CD4-positive, CD25-positive, alpha-beta regulatory T cell (primary cell): ENCODE results near the gene LIMCH1. TPM values are rescaled to one million over a fixed set of nuclear protein-coding genes. Genes with fewer than 3 reads are reported as not detected.

Source experiments
- ATAC-seq, 2 donors: fragments of 150-1000 bp; cut with Tn5 transposase; one replicate each; pipeline ENCODE4 v1.10.0; 2021; ENCODE audit warnings: low read depth in 2 of 2, moderate number of reproducible peaks in 2 of 2, moderate library complexity in 1 of 2
- DNase-seq, 3 donors: peaks; one replicate each; pipeline versions ENCODE4 v3.0.0 to v3.0.0-alpha.2; 2012 to 2022; ENCODE audit warnings: mixed read lengths in 1 of 3
- H3K27ac ChIP-seq: one replicate; pipeline ENCODE4 v1.7.0; 2013; ENCODE audit warnings: mild to moderate bottlenecking, low read length; ENCODE audit not compliant: insufficient read depth, poor library complexity, severe bottlenecking
- H3K27me3 ChIP-seq: one replicate; pipeline ENCODE4 v1.7.0; 2013; ENCODE audit warnings: low read length; ENCODE audit not compliant: control insufficient read depth, insufficient read depth
- H3K36me3 ChIP-seq: one replicate; pipeline ENCODE4 v1.7.0; 2013; ENCODE audit warnings: mild to moderate bottlenecking, low read length, moderate library complexity; ENCODE audit not compliant: control insufficient read depth, insufficient read depth
- H3K4me1 ChIP-seq: 2 replicates; pipeline ENCODE4 v1.7.0; 2013; ENCODE audit warnings: mild to moderate bottlenecking, low read length; ENCODE audit not compliant: insufficient read depth, control insufficient read depth, poor library complexity, severe bottlenecking
- H3K4me3 ChIP-seq: one replicate; pipeline ENCODE4 v1.7.0; 2013; ENCODE audit warnings: low read depth, mild to moderate bottlenecking, low read length, moderate library complexity
- H3K9me3 ChIP-seq, 2 experiments: 1 replicate in 1 of 2; 2 replicates in 1 of 2; pipeline ENCODE4 v1.7.0; 2013; ENCODE audit warnings: low read length in 2 of 2, mild to moderate bottlenecking in 1 of 2, moderate library complexity in 1 of 2; ENCODE audit not compliant: control insufficient read depth in 2 of 2
- H3K27ac Mint-ChIP-seq, 3 donors: one replicate each; pipeline ENCODE4 v1.8.0; 2020 to 2022; ENCODE audit warnings: mild to moderate bottlenecking in 3 of 3, mixed read lengths in 3 of 3, moderate library complexity in 2 of 3
- H3K27me3 Mint-ChIP-seq: one replicate; pipeline ENCODE4 v1.8.0; 2022; ENCODE audit warnings: mild to moderate bottlenecking, mixed read lengths
- H3K36me3 Mint-ChIP-seq: one replicate; pipeline ENCODE4 v1.8.0; 2020; ENCODE audit warnings: mixed read lengths
- H3K4me1 Mint-ChIP-seq, 4 donors: one replicate each; pipeline ENCODE4 v1.8.0; 2020 to 2022; ENCODE audit warnings: mixed read lengths in 4 of 4, mild to moderate bottlenecking in 1 of 4
- H3K4me3 Mint-ChIP-seq, 4 donors: one replicate each; pipeline ENCODE4 v1.8.0; 2020 to 2022; ENCODE audit warnings: mild to moderate bottlenecking in 4 of 4, mixed read lengths in 4 of 4, moderate library complexity in 3 of 4
- H3K9me3 Mint-ChIP-seq, 7 donors: one replicate each; pipeline ENCODE4 v1.8.0; 2020 to 2022; ENCODE audit warnings: mixed read lengths in 7 of 7, mild to moderate bottlenecking in 3 of 7, moderate library complexity in 2 of 7
- polyA plus RNA-seq, 4 donors: library from polyadenylated mRNA; unstranded; fragments of 300-500 nt; fragmentation: Illumina TruSeq; gene quantifications; one replicate each; pipeline ENCODE4 v1.2.3, GENCODE V29; 2021
- total RNA-seq: library from RNA; stranded (reverse); gene quantifications from one replicate; pipeline ENCODE4 v1.2.3, GENCODE V29; 2022

The LIMCH1 gene
- total and polyA plus RNA-seq, 5 donors from 2014 or later: 0.07 TPM; not detected in 4

DNA sequence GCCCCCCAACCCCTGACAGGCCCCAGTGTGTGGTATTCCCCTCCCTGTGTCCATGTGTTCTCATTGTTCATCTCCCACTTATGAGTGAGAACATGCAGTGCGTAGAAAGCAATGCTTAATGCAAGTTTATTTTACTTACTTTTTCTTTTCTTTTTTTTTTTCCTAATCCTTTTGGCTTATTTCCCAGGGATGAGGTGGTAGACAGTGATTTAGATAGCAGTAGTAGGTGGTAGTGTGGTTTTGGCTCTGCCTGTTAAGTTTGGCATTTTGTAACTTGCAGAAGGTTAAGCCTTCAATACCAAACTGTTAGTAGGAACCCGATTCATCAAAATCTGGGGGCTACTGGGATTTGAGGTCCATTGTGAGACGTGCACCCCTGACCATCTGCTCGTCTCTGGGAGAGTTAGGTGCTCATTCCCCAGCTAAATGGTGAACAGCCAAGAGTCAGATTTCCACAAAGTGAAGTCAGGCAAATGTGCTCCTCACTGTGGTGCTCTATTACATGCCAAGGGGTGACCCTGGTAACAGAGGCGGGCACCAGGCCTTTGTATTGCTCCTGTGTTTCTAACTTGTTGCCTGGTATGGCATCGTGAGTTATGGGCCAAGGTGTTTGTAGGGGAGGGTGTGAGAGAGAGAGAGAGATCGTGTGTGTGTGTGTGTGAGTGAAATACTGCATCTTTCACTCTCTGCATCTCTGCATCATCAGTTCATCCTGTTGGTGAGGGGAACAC, 140.3 kb downstream of the LIMCH1 start:
- H3K9me3 ChIP-seq: no peaks in the 10 kb centered on the region
- Mint-ChIP-seq H3K36me3 (no peaks in the 10 kb centered on the region), H3K27ac (no peak overlapping the region), H3K9me3 (peaks cover 0 to 4% (median 0%) of the 10 kb centered on the region in 7 donors), H3K4me3 (no peak overlapping the region), H3K27me3 (peaks cover 5% of the 10 kb centered on the region), H3K4me1 (no peaks in the 10 kb centered on the region)
- H3K4me3 ChIP-seq: no peak overlapping the region
- H3K36me3 ChIP-seq: no peaks in the 10 kb centered on the region
- H3K4me1 ChIP-seq: no peaks in the 10 kb centered on the region
- H3K27me3 ChIP-seq: no peaks in the 10 kb centered on the region
- H3K27ac ChIP-seq: no peak overlapping the region
- DNase-seq: no peak
- no peak for ATAC-seq

DNA sequence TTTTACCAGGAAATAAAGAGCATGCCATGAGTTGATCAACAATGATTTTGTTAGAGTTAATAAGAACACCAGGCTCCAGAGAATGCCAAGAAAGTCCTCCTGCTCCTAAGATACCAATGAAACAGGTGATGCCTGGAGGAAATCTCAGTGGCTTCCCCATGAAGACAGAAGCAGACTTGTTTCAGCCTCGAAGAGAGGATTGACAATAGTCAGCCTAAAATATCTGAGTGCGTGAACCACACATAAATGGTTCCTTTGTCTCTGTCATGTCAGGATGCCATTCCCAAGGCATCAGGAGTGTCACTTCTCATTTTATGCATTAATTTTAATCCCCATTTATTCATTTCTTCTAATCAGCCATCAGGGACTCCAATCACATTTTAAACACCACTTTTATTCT, 141.0 kb downstream of the LIMCH1 start:
- H3K4me1 Mint-ChIP-seq: no peaks in the 10 kb centered on the region

DNA sequence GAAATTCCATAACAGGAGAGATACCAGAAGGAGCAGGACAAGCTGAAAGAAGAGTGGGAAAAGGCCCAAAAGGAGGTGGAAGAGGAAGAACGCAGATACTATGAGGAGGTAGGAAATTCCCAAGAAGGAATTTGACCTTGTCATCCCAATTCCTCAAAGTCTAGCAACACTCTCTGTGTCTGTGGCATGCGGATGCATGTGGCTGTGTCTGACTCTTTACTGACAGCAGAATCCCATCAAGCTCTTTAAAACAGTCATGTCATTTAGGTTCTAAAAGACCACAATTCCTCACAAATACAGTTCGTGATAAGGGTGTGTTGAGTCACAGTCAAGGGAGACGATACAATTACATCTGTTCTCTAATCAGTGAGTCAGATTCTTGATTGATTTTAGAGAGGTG, 142.0 kb downstream of the LIMCH1 start:
- DNase-seq: no peak
- no peak overlapping the region for H3K4me3 Mint-ChIP-seq
- Histone ChIP-seq H3K9me3 (no peaks in the 10 kb centered on the region), H3K4me1 (no peaks in the 10 kb centered on the region), H3K36me3 (no peaks in the 10 kb centered on the region), H3K4me3 (no peak overlapping the region), H3K27ac (no peak overlapping the region), H3K27me3 (no peaks in the 10 kb centered on the region)
- no peak for ATAC-seq
- H3K27me3 Mint-ChIP-seq: peaks cover 5% of the 10 kb centered on the region
- H3K36me3 Mint-ChIP-seq: no peaks in the 10 kb centered on the region
- no peak overlapping the region for H3K27ac Mint-ChIP-seq
- no peaks in the 10 kb centered on the region for H3K4me1 Mint-ChIP-seq
- H3K9me3 Mint-ChIP-seq: peaks cover 0 to 2% (median 0%) of the 10 kb centered on the region in 7 donors

More for the DNA sequence above, 141.0 kb downstream of the LIMCH1 start:
- DNase-seq (no peak), ATAC-seq (no peak)
- H3K36me3 ChIP-seq: no peaks in the 10 kb centered on the region
- Mint-ChIP-seq H3K36me3 (no peaks in the 10 kb centered on the region), H3K27me3 (peaks cover 5% of the 10 kb centered on the region), H3K27ac (no peak overlapping the region), H3K9me3 (peaks cover 0 to 2% (median 0%) of the 10 kb centered on the region in 7 donors), H3K4me3 (no peak overlapping the region)
- no peaks in the 10 kb centered on the region for H3K27me3 ChIP-seq
- H3K9me3 ChIP-seq: no peaks in the 10 kb centered on the region
- no peak overlapping the region for H3K4me3 ChIP-seq
- no peaks in the 10 kb centered on the region for H3K4me1 ChIP-seq
- H3K27ac ChIP-seq: no peak overlapping the region

DNA sequence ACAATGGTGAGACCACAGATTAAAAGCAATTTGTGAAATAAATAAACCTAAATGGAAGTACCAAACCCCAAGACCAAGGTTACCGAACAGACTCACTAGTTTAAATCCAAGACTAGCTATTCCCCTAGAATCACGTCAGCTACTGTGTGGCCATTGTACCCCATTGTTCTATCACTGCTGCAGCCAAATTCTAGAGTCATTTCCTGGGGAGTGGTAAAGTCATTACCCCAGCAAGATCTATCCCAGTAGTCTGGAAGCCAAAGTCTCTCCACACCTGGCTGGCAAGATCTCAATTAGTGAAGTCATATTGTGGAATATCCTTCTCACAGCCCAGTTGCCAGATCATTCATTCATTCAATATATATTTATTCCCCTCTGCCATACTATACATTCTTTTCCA, 143.1 kb downstream of the LIMCH1 start:
- Histone ChIP-seq H3K36me3 (no peaks in the 10 kb centered on the region), H3K4me1 (no peaks in the 10 kb centered on the region), H3K27ac (no peak overlapping the region), H3K9me3 (no peaks in the 10 kb centered on the region), H3K4me3 (no peak overlapping the region), H3K27me3 (no peaks in the 10 kb centered on the region)
- Mint-ChIP-seq H3K27me3 (no peaks in the 10 kb centered on the region), H3K4me3 (no peak overlapping the region), H3K9me3 (peaks cover 0 to 2% (median 0%) of the 10 kb centered on the region in 7 donors), H3K27ac (no peak overlapping the region), H3K36me3 (no peaks in the 10 kb centered on the region), H3K4me1 (no peaks in the 10 kb centered on the region)
- no peak for DNase-seq
- no peak for ATAC-seq

DNA sequence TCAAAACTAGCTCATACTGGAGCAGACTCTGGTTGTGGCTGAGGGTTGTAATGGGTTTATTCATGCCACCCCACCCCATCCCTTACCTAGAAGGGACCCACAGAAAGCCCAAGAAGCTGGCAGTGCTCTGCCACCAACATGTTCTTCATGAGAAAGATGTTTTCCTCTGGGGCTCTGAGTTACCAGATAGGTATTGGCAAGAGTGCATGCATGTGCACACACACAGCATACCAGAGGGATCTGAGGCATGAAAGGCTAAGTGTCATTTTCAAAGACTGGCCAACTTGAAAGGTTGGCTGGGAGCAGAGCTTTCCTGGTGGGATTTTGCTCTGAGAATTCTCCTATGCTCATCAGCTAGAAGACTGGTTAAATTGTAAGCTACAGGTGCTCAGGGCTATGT, 145.4 kb downstream of the LIMCH1 start:
- Mint-ChIP-seq H3K27me3 (no peaks in the 10 kb centered on the region), H3K4me3 (no peak overlapping the region), H3K9me3 (peaks cover 0 to 2% (median 0%) of the 10 kb centered on the region in 7 donors), H3K27ac (no peak overlapping the region), H3K4me1 (no peaks in the 10 kb centered on the region), H3K36me3 (no peaks in the 10 kb centered on the region)
- Histone ChIP-seq H3K27ac (no peak overlapping the region), H3K36me3 (no peaks in the 10 kb centered on the region), H3K4me1 (no peaks in the 10 kb centered on the region), H3K9me3 (no peaks in the 10 kb centered on the region), H3K4me3 (no peak overlapping the region), H3K27me3 (no peaks in the 10 kb centered on the region)
- ATAC-seq (no peak), DNase-seq (no peak)

DNA sequence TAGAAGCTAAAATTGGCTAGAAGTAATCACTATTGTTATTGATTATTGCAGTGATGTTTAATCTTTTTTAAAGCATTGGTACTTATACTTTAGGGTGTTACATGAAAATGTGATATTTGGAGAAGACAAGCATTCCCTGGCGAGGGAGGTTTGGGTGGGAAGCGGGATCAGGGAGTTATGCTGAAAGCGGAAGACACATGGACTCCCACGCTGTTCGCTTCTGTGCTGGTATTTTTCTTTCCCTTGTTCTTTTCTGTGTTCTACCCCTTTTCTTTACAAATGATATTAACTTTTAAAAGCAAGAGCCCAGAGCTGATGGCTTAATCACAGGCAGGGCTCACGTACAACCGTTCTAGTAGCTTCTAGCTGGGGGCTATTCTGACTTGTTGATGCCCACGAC, 148.9 kb downstream of the LIMCH1 start:
- no peak for DNase-seq
- Mint-ChIP-seq H3K27ac (no peak overlapping the region), H3K4me1 (no peaks in the 10 kb centered on the region), H3K4me3 (no peak overlapping the region), H3K27me3 (no peaks in the 10 kb centered on the region), H3K36me3 (no peaks in the 10 kb centered on the region), H3K9me3 (no peaks in the 10 kb centered on the region)
- H3K27me3 ChIP-seq: no peaks in the 10 kb centered on the region
- no peak overlapping the region for H3K4me3 ChIP-seq
- ATAC-seq: no peak
- H3K36me3 ChIP-seq: no peaks in the 10 kb centered on the region
- no peak overlapping the region for H3K27ac ChIP-seq
- no peaks in the 10 kb centered on the region for H3K9me3 ChIP-seq
- no peaks in the 10 kb centered on the region for H3K4me1 ChIP-seq

DNA sequence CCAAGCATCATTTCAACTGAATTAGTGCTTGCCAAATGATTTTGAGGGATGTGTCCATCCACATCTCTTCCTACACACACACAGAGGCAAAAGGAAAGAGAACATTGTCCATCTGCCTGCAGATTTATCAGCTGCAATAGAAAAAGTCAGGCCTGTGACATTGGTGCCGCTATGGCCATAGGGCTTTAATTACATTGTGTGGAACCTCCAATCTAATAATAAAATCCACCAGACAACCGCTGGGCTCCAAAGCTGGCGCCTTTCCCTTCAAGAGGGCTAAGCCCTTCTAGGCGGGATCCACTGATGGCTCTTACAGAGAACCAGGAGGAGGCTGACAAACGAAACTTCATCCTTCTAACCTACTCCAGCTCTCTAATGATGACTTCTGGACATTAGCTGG, 150.0 kb downstream of the LIMCH1 start:
- ATAC-seq (no peak), DNase-seq (no peak)
- H3K27ac Mint-ChIP-seq: no peak overlapping the region
- H3K9me3 Mint-ChIP-seq: no peaks in the 10 kb centered on the region
- Histone ChIP-seq H3K27me3 (no peaks in the 10 kb centered on the region), H3K4me1 (no peaks in the 10 kb centered on the region), H3K4me3 (no peak overlapping the region), H3K36me3 (no peaks in the 10 kb centered on the region), H3K27ac (no peak overlapping the region), H3K9me3 (no peaks in the 10 kb centered on the region)
- no peak overlapping the region for H3K4me3 Mint-ChIP-seq
- H3K4me1 Mint-ChIP-seq: no peaks in the 10 kb centered on the region
- no peaks in the 10 kb centered on the region for H3K27me3 Mint-ChIP-seq
- H3K36me3 Mint-ChIP-seq: no peaks in the 10 kb centered on the region

DNA sequence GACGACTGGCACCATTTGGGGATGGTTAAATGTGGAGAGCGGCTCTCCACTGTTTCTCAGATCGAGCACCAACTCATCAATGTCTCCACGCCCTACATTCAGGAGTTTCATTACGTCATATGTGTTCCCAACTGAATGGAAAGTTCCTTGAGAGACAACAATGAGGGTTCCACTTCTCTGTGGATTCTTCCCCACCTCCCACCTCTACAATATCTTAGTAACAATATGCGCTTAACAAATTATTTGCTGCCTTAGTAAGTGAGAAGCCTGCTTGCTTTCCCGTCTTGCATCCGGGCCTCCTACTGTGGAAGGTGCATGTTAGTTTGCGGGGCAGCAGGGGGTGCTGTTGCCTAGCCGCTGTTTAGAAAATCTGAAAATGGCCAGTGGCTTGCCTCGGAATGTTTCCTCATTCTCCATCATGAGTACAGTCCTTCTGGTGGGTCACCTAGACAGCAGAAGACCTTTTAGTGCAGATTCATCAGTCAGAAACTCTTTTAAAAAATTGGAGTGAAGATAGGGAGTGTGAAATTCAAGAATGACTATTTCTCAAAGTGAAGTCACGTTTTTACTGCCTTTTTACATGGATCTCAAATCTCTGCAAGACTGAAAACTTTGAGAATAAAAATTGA, 154.9 kb downstream of the LIMCH1 start:
- H3K4me3 ChIP-seq: no peak overlapping the region
- Mint-ChIP-seq H3K9me3 (no peaks in the 10 kb centered on the region), H3K4me1 (no peaks in the 10 kb centered on the region), H3K36me3 (no peaks in the 10 kb centered on the region), H3K27me3 (no peaks in the 10 kb centered on the region), H3K4me3 (no peak overlapping the region), H3K27ac (no peak overlapping the region)
- H3K36me3 ChIP-seq: no peaks in the 10 kb centered on the region
- no peaks in the 10 kb centered on the region for H3K27me3 ChIP-seq
- DNase-seq (peak in 1 of 3 donors; percentile 39), ATAC-seq (no peak)
- no peaks in the 10 kb centered on the region for H3K4me1 ChIP-seq
- no peak overlapping the region for H3K27ac ChIP-seq
- no peaks in the 10 kb centered on the region for H3K9me3 ChIP-seq
